ENCODE data around the gene PLXNB2. TPM values are rescaled to one million over a fixed set of nuclear protein-coding genes. Genes with fewer than 3 reads are reported as not detected.

PLXNB2 gene
- total RNA-seq, 2 experiments from 2014 or later = 10.7 to 11.1 TPM

GRCh38 chr22:50259302-50259701, 48.1 kb downstream of the PLXNB2 start:
- ChIA-PET POLR2A (no interaction called here), CTCF (interaction anchor here (1.6 kb wide), 1 partner anchor 8 kb away, joined by 4 read pairs; the partner anchor contains the start of gene HDAC10)
- H3K36me3 Mint-ChIP-seq (ENCODE audit: low read depth) = no peaks in the 10 kb centered on the region
- DNase-seq = no peak
- peaks cover 15% of the 10 kb centered on the region for H3K27me3 Mint-ChIP-seq
- H3K9me3 Mint-ChIP-seq = no peaks in the 10 kb centered on the region
- H3K27ac Mint-ChIP-seq = peak overlapping the region; percentile 13
- no peak overlapping the region for H3K4me3 Mint-ChIP-seq
- H3K4me1 Mint-ChIP-seq = peaks cover 6% of the 10 kb centered on the region

- H3K27ac Mint-ChIP-seq = peak overlapping the region; percentile 13
- H3K27me3 Mint-ChIP-seq = peaks cover 15% of the 10 kb centered on the region
- peaks cover 6% of the 10 kb centered on the region for H3K4me1 Mint-ChIP-seq
- H3K9me3 Mint-ChIP-seq = no peaks in the 10 kb centered on the region
- no peak for DNase-seq
- CTCF ChIA-PET = interaction anchor here (0.8 to 1.6 kb wide), 2 partner anchors 8 to 18 kb away, joined by 4 to 6 read pairs; partner anchors contain the start of gene HDAC10
- H3K4me3 Mint-ChIP-seq = no peak overlapping the region
- POLR2A ChIA-PET = no interaction called here
- H3K36me3 Mint-ChIP-seq (ENCODE audit: low read depth) = no peaks in the 10 kb centered on the region
Observed at GRCh38 chr22:50258361-50259292, 48.8 kb downstream of the PLXNB2 start.

GRCh38 chr22:50257451-50258360, 49.7 kb downstream of the PLXNB2 start:
- Mint-ChIP-seq H3K9me3 (no peaks in the 10 kb centered on the region), H3K4me3 (no peak overlapping the region), H3K36me3 (ENCODE audit: low read depth) (no peaks in the 10 kb centered on the region), H3K27ac (no peak overlapping the region), H3K27me3 (peaks cover 11% of the 10 kb centered on the region), H3K4me1 (peaks cover 6% of the 10 kb centered on the region)
- ChIA-PET POLR2A (no interaction called here), CTCF (interaction anchor here (0.8 kb wide), 1 partner anchor 19 kb away, joined by 6 read pairs; no protein-coding TSS in a partner anchor)
- DNase-seq = no peak

GRCh38 chr22:50257041-50257440, 50.4 kb downstream of the PLXNB2 start:
- H3K4me1 Mint-ChIP-seq = peaks cover 2% of the 10 kb centered on the region
- H3K9me3 Mint-ChIP-seq = no peaks in the 10 kb centered on the region
- peaks cover 7% of the 10 kb centered on the region for H3K27me3 Mint-ChIP-seq
- no peak overlapping the region for H3K4me3 Mint-ChIP-seq
- no peak overlapping the region for H3K27ac Mint-ChIP-seq
- ChIA-PET POLR2A (no interaction called here), CTCF (no interaction called here)
- DNase-seq = no peak
- H3K36me3 Mint-ChIP-seq (ENCODE audit: low read depth) = no peaks in the 10 kb centered on the region

- POLR2A ChIA-PET = no interaction called here
- H3K9me3 Mint-ChIP-seq = no peaks in the 10 kb centered on the region
- no peak for DNase-seq
- no peaks in the 10 kb centered on the region for H3K36me3 Mint-ChIP-seq (ENCODE audit: low read depth)
- H3K27ac Mint-ChIP-seq = no peak overlapping the region
- CTCF ChIA-PET = interaction anchor here (1.1 to 1.4 kb wide), 2 partner anchors 15 to 17 kb away, joined by 4 read pairs; no protein-coding TSS in a partner anchor
- H3K4me1 Mint-ChIP-seq = peaks cover 2% of the 10 kb centered on the region
- no peak overlapping the region for H3K4me3 Mint-ChIP-seq
- peaks cover 4% of the 10 kb centered on the region for H3K27me3 Mint-ChIP-seq
Observed at GRCh38 chr22:50256258-50256862, 51.1 kb downstream of the PLXNB2 start.

- POLR2A ChIA-PET = no interaction called here
- Mint-ChIP-seq H3K36me3 (ENCODE audit: low read depth) (no peaks in the 10 kb centered on the region), H3K4me3 (no peak overlapping the region), H3K4me1 (peaks cover 4% of the 10 kb centered on the region), H3K27ac (no peak overlapping the region), H3K9me3 (no peaks in the 10 kb centered on the region), H3K27me3 (peaks cover 4% of the 10 kb centered on the region)
- CTCF ChIA-PET = interaction anchor here (1.1 to 1.4 kb wide), 2 partner anchors 14 to 18 kb away, joined by 4 read pairs; no protein-coding TSS in a partner anchor
- DNase-seq = no peak
Observed at GRCh38 chr22:50255607-50256006, 51.8 kb downstream of the PLXNB2 start.

GRCh38 chr22:50255099-50255498, 52.3 kb downstream of the PLXNB2 start:
- ChIA-PET POLR2A (no interaction called here), CTCF (interaction anchor here (1.1 to 1.4 kb wide), 2 partner anchors 13 to 18 kb away, joined by 4 read pairs; no protein-coding TSS in a partner anchor)
- H3K27ac Mint-ChIP-seq = no peak overlapping the region
- DNase-seq = no peak
- H3K27me3 Mint-ChIP-seq = peaks cover 3% of the 10 kb centered on the region
- no peaks in the 10 kb centered on the region for H3K9me3 Mint-ChIP-seq
- peaks cover 8% of the 10 kb centered on the region for H3K4me1 Mint-ChIP-seq
- H3K4me3 Mint-ChIP-seq = no peak overlapping the region
- no peaks in the 10 kb centered on the region for H3K36me3 Mint-ChIP-seq (ENCODE audit: low read depth)

GRCh38 chr22:50253941-50254340, 53.5 kb downstream of the PLXNB2 start:
- Mint-ChIP-seq H3K27me3 (peaks cover under 1% of the 10 kb centered on the region), H3K4me1 (peaks cover 12% of the 10 kb centered on the region), H3K9me3 (no peaks in the 10 kb centered on the region), H3K4me3 (no peak overlapping the region), H3K36me3 (ENCODE audit: low read depth) (no peaks in the 10 kb centered on the region), H3K27ac (no peak overlapping the region)
- ChIA-PET POLR2A (no interaction called here), CTCF (no interaction called here)
- DNase-seq = no peak

GRCh38 chr22:50253046-50253915, 54.2 kb downstream of the PLXNB2 start:
- no peak for DNase-seq
- Mint-ChIP-seq H3K27me3 (no peaks in the 10 kb centered on the region), H3K9me3 (no peaks in the 10 kb centered on the region), H3K27ac (no peak overlapping the region), H3K4me1 (peaks cover 12% of the 10 kb centered on the region), H3K36me3 (ENCODE audit: low read depth) (no peaks in the 10 kb centered on the region), H3K4me3 (no peak overlapping the region)
- CTCF ChIA-PET = interaction anchor here (0.7 to 1.1 kb wide), 6 partner anchors 9 to 368 kb away, joined by 3 to 5 read pairs (median 4); no protein-coding TSS in a partner anchor
- POLR2A ChIA-PET = no interaction called here

GRCh38 chr22:50252082-50253045, 55.1 kb downstream of the PLXNB2 start:
- H3K4me3 Mint-ChIP-seq = peak overlapping the region; percentile 27
- H3K27ac Mint-ChIP-seq = peak overlapping the region; percentile 68

More at GRCh38 chr22:50252082-50253045, 55.1 kb downstream of the PLXNB2 start:
- CTCF ChIA-PET = interaction anchor here (0.7 to 2.2 kb wide), 13 partner anchors 10 to 369 kb away, joined by 3 to 13 read pairs (median 4); no protein-coding TSS in a partner anchor
- peaks cover 19% of the 10 kb centered on the region for H3K4me1 Mint-ChIP-seq
- POLR2A ChIA-PET = no interaction called here
- H3K9me3 Mint-ChIP-seq = no peaks in the 10 kb centered on the region
- H3K27me3 Mint-ChIP-seq = no peaks in the 10 kb centered on the region
- peak; percentile 76 for DNase-seq
- peaks cover 5% of the 10 kb centered on the region for H3K36me3 Mint-ChIP-seq (ENCODE audit: low read depth)

Data from activated CD4-positive, alpha-beta T cell treated with anti-CD3 and anti-CD28 coated beads, Interleukin-2, amount 10 ng/mL, durations not matched to agents 7 days and 5 days (primary cell).